ENCODE data around the gene HLA-C. TPM values are rescaled to one million over a fixed set of nuclear protein-coding genes. Genes with fewer than 3 reads are reported as not detected.
A peak's percentile ranks its signal among the peaks of the same experiment; 100 is the strongest.
"Not testable (repeated sequence)": the region's sequence is repeated elsewhere in the genome, so short reads cannot be mapped to it uniquely, and the experiment has no call there.

HLA-C gene
- total RNA-seq, 1 donor from 2014 or later, result 762 TPM

DNA sequence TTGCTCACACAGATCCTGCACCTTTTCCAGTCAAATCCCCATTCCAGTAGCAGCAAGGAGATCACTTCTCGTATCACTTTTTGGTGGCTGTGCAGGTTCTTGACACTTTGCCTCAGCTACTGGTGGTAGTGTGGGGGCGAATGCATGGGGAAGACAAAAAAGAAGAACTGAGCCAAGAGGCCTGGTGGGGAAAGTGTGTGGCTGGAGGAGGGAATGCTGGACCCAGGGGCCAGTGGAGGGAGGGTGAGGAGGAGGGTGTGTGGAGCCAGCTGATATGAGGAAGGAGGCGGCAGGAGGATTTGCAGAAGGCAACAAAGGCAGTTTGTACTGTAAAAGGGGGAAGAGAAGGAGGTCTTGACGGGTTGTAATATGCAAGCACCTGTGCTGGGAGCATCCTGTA lies 15.7 kb upstream of the HLA-C start:
- Mint-ChIP-seq H3K27me3 (peaks cover 5% of the 10 kb centered on the region), H3K4me1 (no peaks in the 10 kb centered on the region), H3K27ac (no peak overlapping the region), H3K9me3 (no peaks in the 10 kb centered on the region), H3K36me3 (ENCODE audit: low read depth) (no peaks in the 10 kb centered on the region), H3K4me3 (no peak overlapping the region)
- ChIA-PET POLR2A (interaction anchor here (0.6 kb wide), 1 partner anchor 112 kb away, joined by 3 read pairs; no protein-coding TSS in a partner anchor), CTCF (no interaction called here)
- DNase-seq (no peak), ATAC-seq (ENCODE audit: low read depth) (no peak)
- intact Hi-C loops (cut with micrococcal nuclease), result no loop called here
- TF ChIP-seq, protein P1, sequence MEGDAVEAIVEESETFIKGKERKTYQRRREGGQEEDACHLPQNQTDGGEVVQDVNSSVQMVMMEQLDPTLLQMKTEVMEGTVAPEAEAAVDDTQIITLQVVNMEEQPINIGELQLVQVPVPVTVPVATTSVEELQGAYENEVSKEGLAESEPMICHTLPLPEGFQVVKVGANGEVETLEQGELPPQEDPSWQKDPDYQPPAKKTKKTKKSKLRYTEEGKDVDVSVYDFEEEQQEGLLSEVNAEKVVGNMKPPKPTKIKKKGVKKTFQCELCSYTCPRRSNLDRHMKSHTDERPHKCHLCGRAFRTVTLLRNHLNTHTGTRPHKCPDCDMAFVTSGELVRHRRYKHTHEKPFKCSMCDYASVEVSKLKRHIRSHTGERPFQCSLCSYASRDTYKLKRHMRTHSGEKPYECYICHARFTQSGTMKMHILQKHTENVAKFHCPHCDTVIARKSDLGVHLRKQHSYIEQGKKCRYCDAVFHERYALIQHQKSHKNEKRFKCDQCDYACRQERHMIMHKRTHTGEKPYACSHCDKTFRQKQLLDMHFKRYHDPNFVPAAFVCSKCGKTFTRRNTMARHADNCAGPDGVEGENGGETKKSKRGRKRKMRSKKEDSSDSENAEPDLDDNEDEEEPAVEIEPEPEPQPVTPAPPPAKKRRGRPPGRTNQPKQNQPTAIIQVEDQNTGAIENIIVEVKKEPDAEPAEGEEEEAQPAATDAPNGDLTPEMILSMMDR (IDR thresholded peaks at IDR 0.05), result no peak

DNA sequence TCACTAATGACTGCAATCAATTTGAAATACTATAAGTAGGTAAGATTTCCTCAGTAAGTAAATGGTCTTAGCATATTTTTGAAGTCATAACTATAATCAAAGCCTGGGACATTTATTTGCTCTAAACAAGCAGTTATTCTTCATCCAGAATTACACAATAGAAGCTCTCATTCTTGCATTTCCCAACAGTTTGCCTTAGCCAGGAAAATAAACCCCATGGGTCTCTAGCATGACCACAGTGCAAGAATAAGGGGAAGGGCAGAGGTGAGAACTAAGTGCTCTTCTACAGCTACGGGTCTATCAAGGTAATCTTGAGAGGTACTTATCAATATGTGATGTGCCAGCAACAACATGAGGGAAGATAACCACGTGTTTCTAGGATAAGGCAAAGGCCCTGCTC lies 14.1 kb upstream of the HLA-C start:
- intact Hi-C loops (cut with micrococcal nuclease), result no loop called here
- POLR2A ChIA-PET, result interaction anchor here (0.7 to 1.2 kb wide), 2 partner anchors 13 to 102 kb away, joined by 3 to 5 read pairs; no protein-coding TSS in a partner anchor

DNA sequence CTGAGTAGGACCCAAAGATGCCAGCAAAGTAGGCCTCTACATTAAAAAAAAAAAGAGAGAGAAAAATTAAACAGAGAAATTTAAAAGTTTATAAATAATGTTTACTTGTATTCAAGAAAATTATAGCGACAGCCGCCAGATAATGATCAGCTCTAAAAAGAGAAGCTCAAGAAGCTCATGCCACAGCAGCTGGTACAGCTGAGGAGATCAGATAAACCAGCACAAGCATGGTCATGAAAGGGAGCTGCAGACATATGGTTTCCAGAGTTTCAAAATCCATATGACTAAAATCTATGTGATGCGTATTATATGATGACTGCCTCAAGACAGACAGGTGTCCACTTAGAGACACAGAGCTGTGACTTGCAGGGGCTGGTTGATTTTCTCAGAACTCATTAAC lies 13.6 kb upstream of the HLA-C start:
- TF ChIP-seq, protein P1 (IDR thresholded peaks at IDR 0.05), result no peak
- Mint-ChIP-seq H3K27ac (no peak overlapping the region), H3K9me3 (peaks cover 4% of the 10 kb centered on the region), H3K27me3 (no peaks in the 10 kb centered on the region), H3K36me3 (ENCODE audit: low read depth) (no peaks in the 10 kb centered on the region), H3K4me3 (no peak overlapping the region), H3K4me1 (no peaks in the 10 kb centered on the region)
- ATAC-seq (ENCODE audit: low read depth) (no peak), DNase-seq (no peak)
- CTCF ChIA-PET, result no interaction called here
- intact Hi-C loops (cut with micrococcal nuclease), result no loop called here
- POLR2A ChIA-PET, result interaction anchor here (0.7 to 1.2 kb wide), 2 partner anchors 12 to 101 kb away, joined by 3 to 5 read pairs; no protein-coding TSS in a partner anchor

More for the DNA sequence above, 14.1 kb upstream of the HLA-C start:
- TF ChIP-seq, protein P1 (IDR thresholded peaks at IDR 0.05), result no peak
- CTCF ChIA-PET, result no interaction called here
- Mint-ChIP-seq H3K27ac (no peak overlapping the region), H3K4me1 (no peaks in the 10 kb centered on the region), H3K9me3 (peaks cover 4% of the 10 kb centered on the region), H3K4me3 (no peak overlapping the region), H3K36me3 (ENCODE audit: low read depth) (no peaks in the 10 kb centered on the region), H3K27me3 (no peaks in the 10 kb centered on the region)
- ATAC-seq (ENCODE audit: low read depth), result no peak
- no peak for DNase-seq

DNA sequence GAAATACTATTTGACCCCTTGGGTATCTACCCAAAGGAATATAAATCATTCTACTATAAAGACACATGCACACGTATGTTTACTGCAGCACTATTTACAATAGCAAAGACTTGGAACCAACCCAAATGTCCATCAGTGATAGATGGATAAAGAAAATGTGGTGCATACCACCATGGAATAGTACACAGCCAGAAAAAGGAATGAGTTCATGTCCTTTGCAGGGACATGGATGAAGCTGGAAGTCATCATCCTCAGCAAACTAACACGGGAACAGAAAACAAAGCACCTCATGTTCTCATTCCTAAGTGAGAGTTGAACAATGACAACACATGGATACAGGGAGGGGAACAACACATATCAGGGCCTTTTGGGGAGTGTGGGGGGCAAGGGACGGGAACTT lies 7.8 kb upstream of the HLA-C start:
- H3K4me3 Mint-ChIP-seq, result not testable (repeated sequence)

DNA sequence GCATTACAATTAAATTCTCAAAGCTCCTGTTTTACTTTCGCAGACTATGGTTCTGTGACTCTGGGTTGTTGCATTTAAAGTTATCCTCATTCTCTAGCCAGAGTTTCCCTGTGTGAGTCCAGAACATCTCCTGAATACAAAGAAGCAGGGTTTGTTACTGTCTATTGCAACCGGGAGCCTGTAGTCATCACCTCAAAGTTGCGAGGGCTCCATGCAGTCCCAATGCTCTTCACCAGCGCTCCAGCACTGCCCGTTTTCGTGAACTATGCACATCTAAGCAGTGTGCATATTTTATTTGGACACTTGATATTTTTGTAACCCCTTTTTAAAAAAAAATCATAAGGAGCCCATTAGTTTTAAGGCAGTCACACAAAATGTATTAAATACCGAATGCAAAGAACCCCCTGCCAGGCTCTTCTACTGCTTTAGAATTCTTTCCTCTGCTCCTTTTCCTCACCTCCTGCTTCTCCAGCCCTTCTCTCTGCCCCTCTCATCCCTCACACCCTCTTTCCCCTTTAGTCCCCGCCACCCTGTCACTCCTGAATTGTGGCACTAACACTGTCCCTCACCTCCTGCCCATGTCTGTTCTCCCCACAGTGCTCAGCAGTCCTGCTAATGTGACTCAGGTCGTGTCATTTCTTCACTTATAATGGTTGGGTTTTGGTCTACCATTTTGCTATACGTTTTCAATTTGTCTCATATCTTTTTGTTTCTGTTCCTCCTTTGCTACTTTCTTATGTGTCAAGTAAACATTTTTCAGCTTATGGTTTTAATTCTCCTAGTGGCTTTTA lies 1.1 kb upstream of the HLA-C start:
- Mint-ChIP-seq H3K4me3 (peak overlapping the region; percentile 90), H3K9me3 (no peaks in the 10 kb centered on the region), H3K27me3 (no peaks in the 10 kb centered on the region), H3K36me3 (ENCODE audit: low read depth) (peaks cover 33% of the 10 kb centered on the region), H3K4me1 (peaks cover 53% of the 10 kb centered on the region), H3K27ac (peak overlapping the region; percentile 99)
- TF ChIP-seq, protein P1 (IDR thresholded peaks at IDR 0.05), result no peak
- DNase-seq (no peak), ATAC-seq (ENCODE audit: low read depth) (no peak)
- CTCF ChIA-PET, result interaction anchor here (0.8 kb wide), 1 partner anchor 76 kb away, joined by 3 read pairs; no protein-coding TSS in a partner anchor
- POLR2A ChIA-PET, result interaction anchor here (0.6 to 9.0 kb wide), 14 partner anchors 13 to 158 kb away, joined by 3 to 114 read pairs (median 4); partner anchors contain the start of gene TCF19
- intact Hi-C loops (cut with micrococcal nuclease), result loop anchor here (1.0 kb wide), 4 partner anchors 70 to 136 kb away; partner anchors contain the start of gene HLA-B

More for the DNA sequence above, 7.8 kb upstream of the HLA-C start:
- H3K27ac Mint-ChIP-seq; H3K4me1 Mint-ChIP-seq; H3K27me3 Mint-ChIP-seq; H3K9me3 Mint-ChIP-seq; DNase-seq; POLR2A ChIA-PET; CTCF ChIA-PET; H3K36me3 Mint-ChIP-seq (ENCODE audit: low read depth); ATAC-seq (ENCODE audit: low read depth): not testable (repeated sequence)
- intact Hi-C loops (cut with micrococcal nuclease), result loop anchor here (5.0 kb wide), 1 partner anchor 832 kb away; no protein-coding TSS in a partner anchor
